ENCODE results near the gene ZNF564. TPM values are rescaled to one million over a fixed set of nuclear protein-coding genes. Genes with fewer than 3 reads are reported as not detected.

ZNF564 gene
- total RNA-seq, 1 donor from 2014 or later = 7.9 TPM

DNA sequence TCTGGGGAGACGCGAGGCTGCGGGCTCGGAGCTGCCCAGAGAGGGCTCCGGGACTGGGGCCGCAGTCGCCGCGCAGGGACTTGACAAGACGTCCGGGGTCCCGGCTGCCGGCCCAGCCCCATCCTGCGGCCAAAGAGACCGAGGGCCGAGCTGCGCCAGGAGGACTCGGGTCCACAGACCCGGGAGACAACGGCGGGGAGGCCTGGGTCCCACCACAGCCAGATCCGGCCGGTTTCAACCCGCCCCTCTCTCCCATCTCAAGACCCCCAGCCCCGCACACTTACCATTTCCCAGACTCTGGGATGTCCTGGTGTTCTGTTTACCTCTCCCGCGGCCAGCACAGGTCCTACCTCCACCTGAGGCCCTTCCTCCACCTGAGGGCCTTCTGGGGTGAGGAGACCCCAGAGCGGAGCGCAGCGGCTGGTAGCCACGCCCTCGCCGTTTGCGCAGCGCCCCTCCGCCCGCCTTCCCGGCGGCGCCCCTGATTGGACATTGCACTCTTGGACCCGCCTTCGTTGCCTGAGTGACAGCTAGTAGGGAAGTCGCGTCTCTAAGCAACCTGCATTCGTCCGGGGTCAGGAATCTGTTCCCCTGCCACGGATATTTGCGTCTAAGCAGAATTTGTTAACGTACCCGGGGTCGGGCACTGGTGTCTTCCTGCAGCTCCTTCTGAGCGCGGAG, 66.8 kb downstream of the ZNF564 start, which contains the start of gene ZNF709:
TSS of gene ZNF709 (minus strand) at position 446 of the 681 bp plus-strand sequence. CDS start at position 287, 159 bp downstream.
- peak; percentile 43 for DNase-seq (ENCODE audit: low read depth)
- no peak for TF ChIP-seq CTCF (IDR thresholded peaks at IDR 0.05; ENCODE audit: insufficient read depth, low read length, poor library complexity, severe bottlenecking)
- Histone ChIP-seq H3K36me3 (ENCODE audit: control insufficient read depth, insufficient read depth, low read length) (no peaks in the 10 kb centered on the region), H3K27me3 (ENCODE audit: control insufficient read depth, insufficient read depth, low read length) (no peaks in the 10 kb centered on the region), H3K4me3 (ENCODE audit: low read depth, low read length) (peak within 1 kb of the TSS; percentile 99)

GRCh38 chr19:12484011-12484370, 67.3 kb downstream of the ZNF564 start:
- no peak for DNase-seq (ENCODE audit: low read depth)
- no peak for TF ChIP-seq CTCF (IDR thresholded peaks at IDR 0.05; ENCODE audit: insufficient read depth, low read length, poor library complexity, severe bottlenecking)

DNA sequence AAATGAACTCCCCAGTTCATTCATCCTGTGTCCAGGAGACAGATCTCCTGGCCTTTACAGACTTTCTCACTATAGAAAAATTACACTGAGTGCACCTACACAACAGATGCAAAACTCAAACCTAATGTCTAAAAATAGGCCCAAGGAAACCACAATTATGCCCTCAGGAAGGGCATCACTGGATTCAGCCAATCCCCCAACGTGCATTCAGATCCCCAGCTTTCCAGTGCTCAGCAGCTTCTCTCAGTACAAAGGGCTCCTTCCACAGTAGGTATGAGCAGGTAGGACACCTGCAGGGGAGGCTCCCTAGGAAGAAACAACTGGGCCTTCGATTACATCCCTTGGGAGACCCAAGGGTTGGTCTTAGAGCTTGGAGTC, 68.8 kb downstream of the ZNF564 start:
- H3K27me3 ChIP-seq (ENCODE audit: control insufficient read depth, insufficient read depth, low read length) = no peaks in the 10 kb centered on the region
- H3K4me3 ChIP-seq (ENCODE audit: low read depth, low read length) = no peak overlapping the region
- no peaks in the 10 kb centered on the region for H3K36me3 ChIP-seq (ENCODE audit: control insufficient read depth, insufficient read depth, low read length)
- no peak for DNase-seq (ENCODE audit: low read depth)
- TF ChIP-seq CTCF (IDR thresholded peaks at IDR 0.05; ENCODE audit: insufficient read depth, low read length, poor library complexity, severe bottlenecking) = no peak

More at GRCh38 chr19:12484011-12484370, 67.3 kb downstream of the ZNF564 start:
- H3K4me3 ChIP-seq (ENCODE audit: low read depth, low read length) = peak overlapping the region; percentile 99
- H3K36me3 ChIP-seq (ENCODE audit: control insufficient read depth, insufficient read depth, low read length) = no peaks in the 10 kb centered on the region
- H3K27me3 ChIP-seq (ENCODE audit: control insufficient read depth, insufficient read depth, low read length) = no peaks in the 10 kb centered on the region

GRCh38 chr19:12481781-12482508, 69.3 kb downstream of the ZNF564 start:
- Histone ChIP-seq H3K4me3 (ENCODE audit: low read depth, low read length) (no peak overlapping the region), H3K36me3 (ENCODE audit: control insufficient read depth, insufficient read depth, low read length) (no peaks in the 10 kb centered on the region), H3K27me3 (ENCODE audit: control insufficient read depth, insufficient read depth, low read length) (no peaks in the 10 kb centered on the region)
- TF ChIP-seq CTCF (IDR thresholded peaks at IDR 0.05; ENCODE audit: insufficient read depth, low read length, poor library complexity, severe bottlenecking) = no peak
- no peak for DNase-seq (ENCODE audit: low read depth)

DNA sequence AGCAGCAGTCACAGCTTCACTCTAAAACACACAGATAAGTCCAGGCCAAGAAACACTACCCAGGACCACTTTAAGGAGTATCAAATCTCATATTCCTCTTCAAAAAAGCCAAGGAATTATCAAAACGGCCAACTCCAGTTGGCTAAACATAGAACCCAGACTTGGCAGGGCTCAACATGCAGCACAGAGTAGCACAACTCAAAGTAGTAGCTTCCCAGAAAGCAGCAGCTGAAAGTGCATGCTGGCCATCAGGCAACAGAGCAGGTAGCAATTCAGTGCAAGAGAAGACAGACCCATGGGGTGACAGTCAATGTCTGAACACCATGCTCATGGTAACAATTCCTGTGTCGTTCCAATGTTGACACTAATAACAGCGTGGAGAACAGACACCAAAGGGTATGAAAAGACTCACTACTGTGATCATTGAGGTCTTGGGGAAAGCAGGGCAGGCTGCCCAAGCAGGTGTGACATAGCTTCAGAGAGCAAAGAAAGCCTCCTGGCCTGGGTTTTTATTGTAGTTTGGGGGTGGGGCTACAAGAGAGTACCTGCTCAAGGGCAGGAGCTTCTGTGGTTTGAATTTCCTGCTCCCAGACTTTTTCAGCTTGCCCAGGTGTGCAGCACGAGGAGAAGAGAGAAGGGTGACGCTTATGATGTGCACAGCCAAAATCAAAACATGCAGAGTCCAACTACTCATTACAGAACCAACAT, 72.9 kb downstream of the ZNF564 start:
- no peak for TF ChIP-seq CTCF (IDR thresholded peaks at IDR 0.05; ENCODE audit: insufficient read depth, low read length, poor library complexity, severe bottlenecking)
- no peaks in the 10 kb centered on the region for H3K27me3 ChIP-seq (ENCODE audit: control insufficient read depth, insufficient read depth, low read length)
- H3K4me3 ChIP-seq (ENCODE audit: low read depth, low read length) = no peak overlapping the region
- H3K36me3 ChIP-seq (ENCODE audit: control insufficient read depth, insufficient read depth, low read length) = no peaks in the 10 kb centered on the region
- no peak for DNase-seq (ENCODE audit: low read depth)

Other genes with a start within 250 kb of the ZNF564 start
- 0.75 and 3.7 TPM in 2 replicates for gene ZNF563, start 217.8 kb downstream of the ZNF564 start, total RNA-seq
- 0.34 and 0.46 TPM in 2 replicates for gene ZNF442, start 185.8 kb downstream of the ZNF564 start, total RNA-seq
- gene ZNF799, start 150.2 kb downstream of the ZNF564 start, total RNA-seq = 2.3 and 2.6 TPM in 2 replicates
- gene ZNF443, start 110.5 kb downstream of the ZNF564 start, total RNA-seq = 3.4 and 3.6 TPM in 2 replicates
- gene ZNF709, start 66.7 kb downstream of the ZNF564 start, total RNA-seq = 0.75 and 2.0 TPM in 2 replicates
- gene ZNF490, start 59.3 kb upstream of the ZNF564 start, total RNA-seq = 6.0 and 6.6 TPM in 2 replicates
- 11.0 and 16.2 TPM in 2 replicates for gene ZNF791, start 59.4 kb upstream of the ZNF564 start, total RNA-seq
- gene MAN2B1, start 115.3 kb upstream of the ZNF564 start, total RNA-seq = 92.8 and 141 TPM in 2 replicates
- gene WDR83, start 115.3 kb upstream of the ZNF564 start, total RNA-seq = 15.7 and 16.6 TPM in 2 replicates
- gene DHPS, start 130.4 kb upstream of the ZNF564 start, total RNA-seq = 109 and 127 TPM in 2 replicates
- not detected in 2 replicates for gene GNG14, start 136.5 kb upstream of the ZNF564 start, total RNA-seq
- gene FBXW9, start 145.1 kb upstream of the ZNF564 start, total RNA-seq = 19.0 and 20.7 TPM in 2 replicates
- 27.1 and 40.2 TPM in 2 replicates for gene TNPO2, start 172.4 kb upstream of the ZNF564 start, total RNA-seq
- gene TRIR, start 183.2 kb upstream of the ZNF564 start, total RNA-seq = 368 and 443 TPM in 2 replicates
- 146 and 148 TPM in 2 replicates for gene GET3, start 186.0 kb upstream of the ZNF564 start, total RNA-seq
- gene BEST2, start 200.3 kb upstream of the ZNF564 start, total RNA-seq = not detected in 2 replicates
- gene HOOK2, start 224.1 kb upstream of the ZNF564 start, total RNA-seq = 38.7 and 44.1 TPM in 2 replicates
- 395 and 431 TPM in 2 replicates for gene JUNB, start 240.0 kb upstream of the ZNF564 start, total RNA-seq

All from kidney epithelial cell (primary cell).